ENCODE data around the gene COL8A2.

The COL8A2 gene

DNA sequence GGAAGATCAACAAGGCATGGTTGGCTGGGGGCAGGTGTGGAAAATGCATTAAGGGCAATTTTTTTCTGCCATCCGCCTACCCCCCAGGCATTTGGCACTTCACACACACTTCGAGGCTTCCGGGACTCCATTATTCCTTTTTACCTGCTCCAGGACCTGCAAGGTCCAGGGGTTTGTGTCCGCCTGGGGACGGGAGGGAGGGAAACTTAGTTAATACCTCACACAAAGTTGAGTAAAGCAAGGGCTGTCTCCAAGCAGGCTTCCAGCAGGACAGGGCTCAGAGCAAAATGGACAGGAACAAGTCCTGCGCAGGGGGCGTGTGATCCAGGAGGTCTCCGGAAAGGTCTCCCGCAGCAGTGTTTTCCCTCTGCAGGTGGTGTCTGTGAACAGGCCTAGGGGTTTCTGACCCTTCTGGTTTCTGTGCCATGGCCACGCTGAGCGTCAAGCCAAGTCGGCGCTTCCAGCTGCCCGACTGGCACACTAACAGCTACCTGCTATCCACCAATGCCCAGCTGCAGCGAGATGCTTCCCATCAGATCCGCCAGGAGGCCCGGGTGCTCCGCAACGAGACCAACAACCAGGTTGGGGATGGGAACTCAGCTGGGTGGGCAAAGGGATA is 40.4 kb downstream of the COL8A2 start:
- Histone ChIP-seq H3K4me3 (ENCODE audit: low read depth, low read length) (peak overlapping the region; percentile 57), H3K27ac (no peak overlapping the region)

DNA sequence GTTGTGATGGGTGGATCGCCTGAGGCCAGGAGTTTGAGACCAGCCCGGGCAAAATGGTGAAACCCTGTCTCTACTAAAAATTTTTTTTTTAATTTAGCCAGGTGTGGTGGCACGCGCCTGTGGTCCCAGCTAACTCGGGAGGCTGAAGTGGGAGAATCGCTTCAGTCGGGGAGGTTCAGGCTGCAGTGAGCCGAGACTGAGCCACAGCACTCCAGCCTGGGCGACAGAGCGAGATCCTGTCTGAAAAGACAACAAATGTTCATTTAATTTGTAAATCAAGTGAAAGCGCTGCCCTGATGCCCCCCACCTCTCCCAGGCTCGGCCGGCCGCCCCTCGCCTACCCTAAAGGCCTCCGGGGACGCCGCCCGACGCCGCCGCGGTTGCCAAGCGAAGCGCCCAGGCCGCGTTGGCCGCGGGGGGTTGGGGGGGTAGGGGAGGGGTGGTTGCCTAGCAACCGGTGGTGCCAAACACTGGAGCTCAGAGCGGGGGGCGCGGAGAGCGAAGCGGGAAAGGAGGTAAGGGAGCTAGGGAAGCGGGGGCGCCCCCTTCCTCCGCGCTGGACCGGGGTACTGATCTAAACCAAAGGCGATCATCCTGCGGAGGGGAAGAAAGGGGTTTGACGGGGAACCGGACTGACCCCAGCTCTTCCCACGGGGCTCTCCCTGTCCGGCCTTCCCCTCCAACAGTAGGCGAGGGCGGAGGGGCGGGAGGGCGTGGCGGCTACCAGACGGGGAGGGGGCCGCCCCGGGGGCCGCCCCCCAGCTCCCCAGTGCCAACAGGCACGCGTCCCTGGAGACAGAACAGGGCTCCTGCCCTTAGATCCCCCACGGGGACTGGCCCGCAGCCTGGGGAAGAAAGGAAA is 41.2 kb downstream of the COL8A2 start, which contains the start of gene TEKT2:
Gene TEKT2 (plus strand): TSS at position 460 of the 862 bp plus-strand sequence. CDS start 828 bp downstream, outside the sequence.
- no peaks in the 10 kb centered on the region for H3K36me3 ChIP-seq (replicated peaks)
- peak within 1 kb of the TSS; percentile 57 for H3K4me3 ChIP-seq (ENCODE audit: low read depth, low read length)
- in situ Hi-C loops (cut with HindIII; ENCODE audit: low pct_ligation_motif_present, low sequenced_read_pairs): no loop called here
- no peak within 1 kb of the TSS for H3K27ac ChIP-seq
- DNase-seq: peak; percentile 21
- TF ChIP-seq, protein P1, sequence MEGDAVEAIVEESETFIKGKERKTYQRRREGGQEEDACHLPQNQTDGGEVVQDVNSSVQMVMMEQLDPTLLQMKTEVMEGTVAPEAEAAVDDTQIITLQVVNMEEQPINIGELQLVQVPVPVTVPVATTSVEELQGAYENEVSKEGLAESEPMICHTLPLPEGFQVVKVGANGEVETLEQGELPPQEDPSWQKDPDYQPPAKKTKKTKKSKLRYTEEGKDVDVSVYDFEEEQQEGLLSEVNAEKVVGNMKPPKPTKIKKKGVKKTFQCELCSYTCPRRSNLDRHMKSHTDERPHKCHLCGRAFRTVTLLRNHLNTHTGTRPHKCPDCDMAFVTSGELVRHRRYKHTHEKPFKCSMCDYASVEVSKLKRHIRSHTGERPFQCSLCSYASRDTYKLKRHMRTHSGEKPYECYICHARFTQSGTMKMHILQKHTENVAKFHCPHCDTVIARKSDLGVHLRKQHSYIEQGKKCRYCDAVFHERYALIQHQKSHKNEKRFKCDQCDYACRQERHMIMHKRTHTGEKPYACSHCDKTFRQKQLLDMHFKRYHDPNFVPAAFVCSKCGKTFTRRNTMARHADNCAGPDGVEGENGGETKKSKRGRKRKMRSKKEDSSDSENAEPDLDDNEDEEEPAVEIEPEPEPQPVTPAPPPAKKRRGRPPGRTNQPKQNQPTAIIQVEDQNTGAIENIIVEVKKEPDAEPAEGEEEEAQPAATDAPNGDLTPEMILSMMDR (IDR thresholded peaks at IDR 0.05; ENCODE audit: low read depth, low read length, missing control alignments): peak; percentile 17
- H3K27me3 ChIP-seq (replicated peaks): no peaks in the 10 kb centered on the region

More for the DNA sequence above, 40.4 kb downstream of the COL8A2 start:
- no peaks in the 10 kb centered on the region for H3K27me3 ChIP-seq (replicated peaks)
- no peaks in the 10 kb centered on the region for H3K36me3 ChIP-seq (replicated peaks)
- in situ Hi-C loops (cut with HindIII; ENCODE audit: low pct_ligation_motif_present, low sequenced_read_pairs): no loop called here
- TF ChIP-seq, protein P1 (IDR thresholded peaks at IDR 0.05; ENCODE audit: low read depth, low read length, missing control alignments): no peak
- DNase-seq: no peak

DNA sequence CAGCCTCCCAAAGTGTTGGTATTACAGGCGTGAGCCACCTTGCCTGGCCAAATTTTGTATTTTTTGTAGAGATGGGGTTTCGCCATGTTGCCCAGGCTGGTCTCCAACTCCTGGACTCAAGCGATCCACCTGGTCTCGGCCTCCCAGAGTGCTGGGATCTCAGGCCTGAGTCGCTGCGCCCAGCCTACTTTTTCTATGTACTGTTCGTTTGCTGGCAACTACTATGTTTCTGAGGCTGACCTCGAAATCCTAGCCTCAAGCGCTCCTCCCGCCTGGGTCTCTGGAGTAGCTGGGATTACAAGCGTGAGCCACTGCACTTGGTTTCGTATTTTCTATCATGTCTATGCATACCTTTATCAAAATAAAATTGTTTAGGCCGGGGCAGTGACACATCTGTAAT is 41.8 kb downstream of the COL8A2 start:
- Histone ChIP-seq H3K27me3 (replicated peaks) (no peaks in the 10 kb centered on the region), H3K4me3 (ENCODE audit: low read depth, low read length) (no peak overlapping the region), H3K27ac (no peak overlapping the region), H3K36me3 (replicated peaks) (no peaks in the 10 kb centered on the region)
- in situ Hi-C loops (cut with HindIII; ENCODE audit: low pct_ligation_motif_present, low sequenced_read_pairs): no loop called here
- DNase-seq: no peak
- TF ChIP-seq, protein P1 (IDR thresholded peaks at IDR 0.05; ENCODE audit: low read depth, low read length, missing control alignments): no peak

DNA sequence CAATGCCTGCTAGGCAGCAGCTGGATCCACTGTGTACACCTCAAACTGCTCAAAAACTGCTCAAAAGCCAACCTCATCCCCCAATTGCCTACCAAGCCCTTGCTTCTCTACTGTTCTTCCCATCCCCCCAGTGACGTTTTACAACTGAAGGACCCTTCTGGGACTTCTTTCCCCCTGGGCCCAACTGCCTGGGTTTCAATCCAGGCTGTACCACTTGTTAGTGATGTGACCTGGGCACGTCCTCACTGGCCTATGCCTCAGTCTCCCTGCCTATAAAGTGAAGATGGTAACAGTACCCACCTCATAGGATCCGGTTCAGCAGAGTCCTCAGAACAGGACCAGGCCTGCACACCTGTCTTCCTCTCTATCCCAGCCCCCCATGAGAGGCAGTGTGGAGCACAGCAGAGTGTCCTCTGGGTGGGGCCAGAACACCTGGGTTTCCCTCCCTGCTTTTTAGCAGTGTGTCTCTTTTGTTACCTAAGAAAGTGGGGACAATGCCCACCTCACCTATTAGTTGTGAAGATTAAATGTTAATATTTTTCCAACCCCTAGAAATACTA is 43.0 kb downstream of the COL8A2 start:
- no peak overlapping the region for H3K27ac ChIP-seq
- no peaks in the 10 kb centered on the region for H3K36me3 ChIP-seq (replicated peaks)
- no peak overlapping the region for H3K4me3 ChIP-seq (ENCODE audit: low read depth, low read length)
- TF ChIP-seq, protein P1 (IDR thresholded peaks at IDR 0.05; ENCODE audit: low read depth, low read length, missing control alignments): no peak
- in situ Hi-C loops (cut with HindIII; ENCODE audit: low pct_ligation_motif_present, low sequenced_read_pairs): no loop called here
- H3K27me3 ChIP-seq (replicated peaks): no peaks in the 10 kb centered on the region
- no peak for DNase-seq

DNA sequence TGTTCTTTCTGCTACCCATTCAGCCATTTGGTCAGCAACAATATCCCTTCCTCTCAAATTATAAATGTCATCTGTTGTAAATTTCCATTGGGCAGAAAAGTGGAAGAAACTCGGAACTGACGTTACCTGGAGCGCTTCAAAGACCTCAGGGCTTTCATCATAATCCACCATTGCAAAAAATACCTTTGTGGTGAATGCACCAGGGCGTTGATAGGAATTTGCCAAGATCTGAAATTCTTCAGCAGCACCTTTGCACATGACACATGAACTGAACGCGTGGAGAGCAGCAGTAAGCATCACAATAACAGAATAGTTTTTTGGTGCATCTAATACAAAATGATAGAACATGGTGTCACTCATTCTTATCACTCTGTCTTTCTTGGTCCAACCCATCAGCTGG is 44.2 kb downstream of the COL8A2 start:
- Histone ChIP-seq H3K4me3 (ENCODE audit: low read depth, low read length) (no peak overlapping the region), H3K27me3 (replicated peaks) (no peaks in the 10 kb centered on the region), H3K27ac (no peak overlapping the region), H3K36me3 (replicated peaks) (no peaks in the 10 kb centered on the region)
- TF ChIP-seq, protein P1 (IDR thresholded peaks at IDR 0.05; ENCODE audit: low read depth, low read length, missing control alignments): no peak
- DNase-seq: no peak
- in situ Hi-C loops (cut with HindIII; ENCODE audit: low pct_ligation_motif_present, low sequenced_read_pairs): no loop called here

Measured in brain microvascular endothelial cell (primary cell).